ENCODE measurements around the gene SLC7A7.

DNA sequence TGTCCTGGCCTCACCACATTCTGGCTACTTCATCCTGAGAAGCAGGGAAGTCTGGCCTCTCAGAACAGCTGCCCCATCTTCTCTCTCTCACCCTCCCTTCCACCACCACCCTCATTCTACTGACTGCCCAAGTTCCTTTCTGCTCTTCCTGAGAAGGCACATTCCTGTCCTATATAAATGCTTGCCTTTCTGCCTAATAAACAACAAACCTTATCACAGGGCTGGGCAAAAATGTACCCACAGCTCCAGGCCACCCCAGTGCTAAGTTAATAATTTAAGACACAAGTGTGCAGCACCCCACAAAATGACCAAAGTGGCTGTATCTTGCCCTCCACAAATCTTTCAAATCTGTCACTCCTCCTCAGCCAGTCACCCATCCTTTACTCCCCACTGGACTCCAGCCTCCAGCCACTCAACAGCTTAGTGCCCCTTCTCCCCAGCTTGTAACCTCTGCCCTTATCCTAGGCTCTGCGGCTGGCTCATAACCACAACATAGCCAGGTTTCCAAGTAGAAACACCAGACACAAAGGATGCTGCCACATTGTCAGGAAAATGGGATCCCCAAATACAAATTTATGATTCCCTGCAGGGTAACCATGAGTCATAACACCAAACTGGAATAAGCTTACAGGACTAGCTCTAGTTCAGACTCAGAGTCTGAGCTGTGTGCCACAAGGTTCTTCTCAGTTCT lies 33.8 kb downstream of the SLC7A7 start:
- TF ChIP-seq, protein P1, sequence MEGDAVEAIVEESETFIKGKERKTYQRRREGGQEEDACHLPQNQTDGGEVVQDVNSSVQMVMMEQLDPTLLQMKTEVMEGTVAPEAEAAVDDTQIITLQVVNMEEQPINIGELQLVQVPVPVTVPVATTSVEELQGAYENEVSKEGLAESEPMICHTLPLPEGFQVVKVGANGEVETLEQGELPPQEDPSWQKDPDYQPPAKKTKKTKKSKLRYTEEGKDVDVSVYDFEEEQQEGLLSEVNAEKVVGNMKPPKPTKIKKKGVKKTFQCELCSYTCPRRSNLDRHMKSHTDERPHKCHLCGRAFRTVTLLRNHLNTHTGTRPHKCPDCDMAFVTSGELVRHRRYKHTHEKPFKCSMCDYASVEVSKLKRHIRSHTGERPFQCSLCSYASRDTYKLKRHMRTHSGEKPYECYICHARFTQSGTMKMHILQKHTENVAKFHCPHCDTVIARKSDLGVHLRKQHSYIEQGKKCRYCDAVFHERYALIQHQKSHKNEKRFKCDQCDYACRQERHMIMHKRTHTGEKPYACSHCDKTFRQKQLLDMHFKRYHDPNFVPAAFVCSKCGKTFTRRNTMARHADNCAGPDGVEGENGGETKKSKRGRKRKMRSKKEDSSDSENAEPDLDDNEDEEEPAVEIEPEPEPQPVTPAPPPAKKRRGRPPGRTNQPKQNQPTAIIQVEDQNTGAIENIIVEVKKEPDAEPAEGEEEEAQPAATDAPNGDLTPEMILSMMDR (conservative IDR thresholded peaks at IDR 0.05; ENCODE audit: low read length), result no peak
- no peak for TF ChIP-seq EZH2phosphoT487 (IDR thresholded peaks at IDR 0.05; ENCODE audit: borderline replicate concordance)

All from Loucy (cell line).